KOPT-K1 (cell line): ENCODE results near the gene NUDT3.
"Not testable (repeated sequence)": the region's sequence is repeated elsewhere in the genome, so short reads cannot be mapped to it uniquely, and the experiment has no call there.

Experiments
- H3K27ac ChIP-seq: fragments of 200-600 bp; sonication (generic); 2 replicates; pipeline ENCODE4 v1.5.1; 2016; ENCODE audit warnings: antibody characterized with exemption, mild to moderate bottlenecking, low read depth, low read length; ENCODE audit not compliant: poor library complexity, severe bottlenecking
- H3K36me3 ChIP-seq: fragments of 200-600 bp; sonication (generic); 2 replicates; pipeline ENCODE4 v1.5.1; 2017; ENCODE audit warnings: antibody characterized with exemption, mild to moderate bottlenecking, low read length, moderate library complexity; ENCODE audit not compliant: insufficient read depth
- H3K9me3 ChIP-seq: fragments of 200-600 bp; sonication (generic); 2 replicates; pipeline ENCODE4 v1.5.1; 2017; ENCODE audit warnings: antibody characterized with exemption, low read length, mild to moderate bottlenecking; ENCODE audit not compliant: insufficient read depth, poor library complexity, severe bottlenecking

Gene NUDT3

DNA sequence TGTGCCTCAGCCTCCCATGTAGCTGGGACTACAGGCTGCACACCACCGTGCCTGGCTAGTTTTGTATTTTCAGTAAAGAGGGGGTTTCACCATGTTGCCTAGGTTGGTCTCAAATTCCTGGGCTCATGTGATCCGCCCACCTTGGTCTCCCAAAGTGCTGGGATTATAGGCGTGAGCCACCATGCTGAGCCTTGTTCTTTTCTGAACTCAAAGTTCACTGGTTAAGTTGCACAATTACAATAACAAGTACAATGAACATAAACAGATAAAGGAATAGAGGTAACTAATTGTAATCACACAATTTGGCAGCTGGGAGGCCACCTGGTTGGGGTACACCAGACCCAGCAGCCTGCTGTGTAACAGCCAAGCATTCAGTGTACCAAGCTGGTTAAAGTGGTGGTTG, 6.7 kb downstream of the NUDT3 start:
- H3K36me3 ChIP-seq: no peaks in the 10 kb centered on the region; the same call in 1 of the 2 replicates
- no peaks in the 10 kb centered on the region for H3K9me3 ChIP-seq
- H3K27ac ChIP-seq: no peak overlapping the region

DNA sequence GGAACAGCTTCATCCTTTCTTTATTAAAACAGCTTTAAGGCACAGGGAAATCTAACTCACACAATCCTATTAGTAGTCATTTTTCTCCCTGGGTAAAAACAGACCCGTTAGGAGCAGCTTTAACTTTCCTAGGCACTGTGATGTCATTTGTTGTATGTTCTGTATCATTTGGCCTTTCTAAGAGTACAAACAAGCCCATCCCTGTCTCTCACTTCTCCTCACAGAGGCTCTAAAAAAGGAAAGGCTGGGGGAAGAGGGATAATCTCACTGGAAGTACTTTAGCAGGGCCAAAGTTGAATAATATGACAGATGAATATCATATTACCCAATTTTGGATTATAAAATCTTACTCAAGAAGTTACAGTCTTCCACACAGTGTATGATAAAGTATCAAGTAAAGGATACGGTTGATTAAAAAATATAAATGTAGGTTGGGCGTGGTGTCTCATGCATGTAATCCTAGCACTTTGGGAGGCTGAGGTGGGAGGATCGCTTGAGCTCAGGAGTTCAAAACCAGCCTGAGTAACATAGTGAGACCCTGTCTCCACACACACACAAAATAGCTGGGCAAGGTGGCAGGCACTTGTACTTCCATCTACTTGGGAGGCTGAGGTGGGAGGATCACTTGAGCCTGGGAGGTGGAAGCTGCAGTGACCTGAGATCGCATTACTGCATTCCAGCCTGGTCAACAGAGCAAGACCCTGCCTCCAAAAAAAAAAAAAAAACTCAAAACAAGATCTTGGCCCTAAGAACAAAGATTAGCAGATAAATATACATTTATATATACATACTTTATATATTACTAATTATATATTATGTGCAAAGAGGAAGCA, 7.9 kb downstream of the NUDT3 start:
- Histone ChIP-seq H3K9me3 (no peaks in the 10 kb centered on the region), H3K27ac (no peak overlapping the region), H3K36me3 (no peaks in the 10 kb centered on the region; the same call in 1 of the 2 replicates)

DNA sequence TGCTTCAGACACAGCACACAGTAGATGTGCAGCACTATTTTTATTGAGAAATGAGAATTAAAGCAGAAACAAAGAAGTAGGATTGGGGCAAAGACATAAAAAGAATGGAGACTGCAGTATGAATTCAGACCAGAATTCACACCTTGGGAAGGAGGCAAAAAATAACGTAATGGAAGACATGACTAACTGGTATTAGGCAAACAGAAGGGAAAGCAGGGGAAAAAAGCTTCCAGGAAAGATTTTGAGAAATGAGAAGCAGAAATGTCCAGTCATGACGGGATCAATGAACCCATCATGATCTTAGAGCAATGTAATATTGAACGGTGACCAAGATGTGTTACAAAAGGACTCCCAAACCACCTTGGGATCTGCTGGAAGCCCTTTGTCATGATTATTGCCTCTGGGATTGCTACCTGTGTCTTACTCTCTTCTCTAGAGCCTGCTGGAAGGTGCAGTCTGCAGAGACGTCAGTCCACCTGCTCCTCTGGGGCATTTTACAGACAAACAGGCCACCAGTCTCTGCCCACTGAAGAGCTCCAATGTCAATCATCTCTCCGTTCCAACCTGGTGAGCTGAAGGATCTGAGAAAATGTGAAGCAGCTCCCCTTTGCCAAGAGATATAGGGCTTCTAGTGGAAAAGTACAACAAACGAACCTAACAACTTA, 8.7 kb downstream of the NUDT3 start:
- H3K27ac ChIP-seq: no peak overlapping the region
- no peaks in the 10 kb centered on the region; the same call in 1 of the 2 replicates for H3K36me3 ChIP-seq
- no peaks in the 10 kb centered on the region for H3K9me3 ChIP-seq

DNA sequence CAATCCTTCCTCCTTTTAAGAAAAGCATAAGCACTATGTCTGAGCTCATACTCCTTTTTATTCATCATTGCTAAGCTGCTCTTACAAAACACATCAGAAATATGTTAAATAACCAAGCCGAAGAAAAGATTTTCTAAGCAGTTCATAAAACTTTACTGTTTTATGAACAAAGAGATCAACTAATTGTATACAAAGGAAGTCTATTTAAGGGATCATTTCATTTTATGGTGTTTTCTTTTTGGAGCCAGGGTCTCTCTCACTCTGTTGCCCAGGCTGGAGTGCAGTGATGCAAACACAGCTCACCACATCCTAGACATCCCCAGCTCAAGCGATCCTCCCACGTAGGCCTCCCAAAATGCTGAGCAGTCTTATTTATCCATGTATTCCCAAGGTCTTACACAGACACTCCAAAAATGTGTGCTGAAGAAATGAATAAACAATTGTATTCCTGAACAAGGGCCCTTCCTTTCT, 9.3 kb downstream of the NUDT3 start:
- Histone ChIP-seq H3K36me3 (no peaks in the 10 kb centered on the region; the same call in 1 of the 2 replicates), H3K9me3 (no peaks in the 10 kb centered on the region), H3K27ac (no peak overlapping the region)

DNA sequence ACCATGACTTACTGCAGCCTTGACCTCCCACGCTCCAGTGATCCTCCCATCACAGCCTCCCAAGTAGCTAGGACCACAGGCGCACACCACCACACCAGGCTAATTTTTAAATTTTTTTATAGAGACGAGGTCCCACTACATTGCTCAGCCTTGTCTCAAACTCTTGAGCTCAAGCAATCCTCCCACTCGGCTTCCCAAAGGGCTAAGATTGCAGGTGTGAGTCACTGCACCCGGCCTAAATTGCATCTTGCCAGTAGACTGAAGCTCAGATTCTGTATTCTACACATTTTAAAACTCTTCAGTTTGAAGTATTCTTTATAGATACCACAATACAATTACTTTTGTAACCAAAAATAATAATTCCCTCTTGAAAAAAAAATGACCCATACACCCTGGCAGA, 11.4 kb downstream of the NUDT3 start:
- no peak overlapping the region for H3K27ac ChIP-seq
- H3K9me3 ChIP-seq: no peaks in the 10 kb centered on the region
- no peaks in the 10 kb centered on the region; the same call in 1 of the 2 replicates for H3K36me3 ChIP-seq

DNA sequence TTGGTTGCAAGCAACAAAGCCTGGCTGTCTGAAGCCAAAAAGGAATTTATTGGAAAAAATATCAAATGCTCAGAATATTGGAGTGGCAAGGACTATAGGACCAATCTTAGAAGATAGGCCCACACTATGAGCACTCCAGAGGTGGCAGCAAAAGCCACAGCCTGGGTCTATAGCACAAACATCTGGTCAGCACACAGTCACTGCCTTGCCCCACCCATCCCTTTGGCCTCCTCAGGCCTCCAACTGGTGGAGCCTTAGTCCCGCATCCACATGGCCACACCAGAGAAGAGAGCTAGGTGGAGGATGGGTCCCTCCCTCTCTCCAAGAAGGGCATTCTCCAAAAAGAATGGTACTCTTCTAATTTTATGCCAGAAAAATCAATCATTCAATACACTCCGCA, 14.0 kb downstream of the NUDT3 start:
- Histone ChIP-seq H3K36me3 (no peaks in the 10 kb centered on the region; the same call in 1 of the 2 replicates), H3K27ac (no peak overlapping the region), H3K9me3 (no peaks in the 10 kb centered on the region)

DNA sequence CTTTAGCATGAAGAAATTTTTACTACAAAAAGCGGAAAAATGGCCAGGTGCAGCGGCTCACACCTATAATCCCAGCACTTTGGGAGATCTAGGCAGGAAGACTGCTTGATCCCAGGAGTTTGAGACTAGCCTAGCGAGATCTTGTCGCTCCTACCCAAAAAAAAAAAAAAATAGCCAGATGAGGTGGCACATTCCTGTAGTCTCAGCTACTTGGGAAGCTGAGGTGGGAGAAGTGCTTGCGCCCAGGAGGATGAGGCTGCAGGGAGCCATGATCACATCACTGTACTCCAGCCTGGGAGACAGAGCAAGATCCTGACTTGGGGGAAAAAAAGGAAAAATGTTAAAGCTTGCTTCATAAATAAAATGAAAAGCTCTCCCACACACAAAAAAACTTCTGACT, 14.5 kb downstream of the NUDT3 start:
- H3K27ac ChIP-seq: no peak overlapping the region

DNA sequence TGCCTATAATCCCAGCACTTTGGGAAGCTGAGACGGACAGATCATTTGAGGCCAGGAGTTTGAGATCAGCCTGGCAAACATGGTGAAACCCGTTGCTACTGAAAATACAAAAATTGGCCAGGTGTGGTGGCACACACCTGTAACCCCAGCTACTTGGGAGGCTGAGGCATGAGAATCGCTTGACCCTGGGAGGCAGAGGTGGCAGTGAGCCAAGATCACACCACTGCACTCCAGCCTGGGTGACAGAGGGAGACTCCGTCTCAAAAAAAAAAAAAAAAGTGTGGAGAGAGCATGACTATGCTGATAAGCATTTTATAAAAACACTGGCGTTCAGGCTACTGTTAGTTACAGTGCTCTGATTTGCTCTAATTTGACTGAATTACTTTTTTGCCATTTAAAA, 14.9 kb downstream of the NUDT3 start:
- not testable (repeated sequence) for H3K36me3 ChIP-seq, H3K9me3 ChIP-seq, H3K27ac ChIP-seq

More for the DNA sequence above, 14.5 kb downstream of the NUDT3 start:
- Histone ChIP-seq H3K36me3 (no peaks in the 10 kb centered on the region; the same call in 1 of the 2 replicates), H3K9me3 (no peaks in the 10 kb centered on the region)

DNA sequence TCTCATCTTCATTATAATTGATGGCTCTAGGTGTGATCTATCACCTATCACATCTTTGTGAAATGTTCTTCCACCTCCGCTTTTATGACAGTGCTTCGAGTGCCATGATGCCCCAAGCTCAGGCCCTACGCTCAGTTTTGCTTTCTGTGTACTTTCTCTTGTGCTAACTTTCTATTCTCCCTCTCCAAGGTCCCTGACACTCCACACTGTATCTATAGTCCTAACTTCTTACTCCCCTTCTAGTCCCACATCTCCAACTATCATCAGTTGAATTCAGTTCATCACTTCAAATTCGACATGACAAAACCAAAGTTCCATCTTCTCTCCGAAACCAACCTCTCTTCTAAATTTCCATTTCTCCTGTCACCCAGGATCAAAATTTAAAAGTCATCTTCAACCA, 16.6 kb downstream of the NUDT3 start:
- no peaks in the 10 kb centered on the region; the same call in 1 of the 2 replicates for H3K36me3 ChIP-seq
- no peak overlapping the region for H3K27ac ChIP-seq
- H3K9me3 ChIP-seq: no peaks in the 10 kb centered on the region

DNA sequence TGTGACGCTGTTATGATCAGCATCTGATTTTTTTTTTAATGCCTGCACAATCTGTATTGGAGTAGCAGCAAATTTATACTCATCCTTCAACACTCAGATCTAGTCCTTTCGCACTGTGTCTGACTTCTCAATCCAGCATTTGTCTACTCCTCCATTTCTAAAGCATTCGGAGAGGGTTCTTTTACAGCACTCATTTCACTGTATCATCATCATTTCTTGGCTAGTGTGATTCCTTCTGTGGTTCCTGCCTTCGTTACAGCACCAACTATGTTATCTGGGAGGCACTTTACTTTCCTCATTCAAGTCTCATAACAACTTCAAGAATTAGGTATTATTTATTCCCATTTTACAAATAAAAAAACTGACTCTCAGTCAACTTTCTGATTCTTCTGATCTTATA, 18.0 kb downstream of the NUDT3 start:
- Histone ChIP-seq H3K36me3 (no peaks in the 10 kb centered on the region), H3K27ac (no peak overlapping the region), H3K9me3 (no peaks in the 10 kb centered on the region)

DNA sequence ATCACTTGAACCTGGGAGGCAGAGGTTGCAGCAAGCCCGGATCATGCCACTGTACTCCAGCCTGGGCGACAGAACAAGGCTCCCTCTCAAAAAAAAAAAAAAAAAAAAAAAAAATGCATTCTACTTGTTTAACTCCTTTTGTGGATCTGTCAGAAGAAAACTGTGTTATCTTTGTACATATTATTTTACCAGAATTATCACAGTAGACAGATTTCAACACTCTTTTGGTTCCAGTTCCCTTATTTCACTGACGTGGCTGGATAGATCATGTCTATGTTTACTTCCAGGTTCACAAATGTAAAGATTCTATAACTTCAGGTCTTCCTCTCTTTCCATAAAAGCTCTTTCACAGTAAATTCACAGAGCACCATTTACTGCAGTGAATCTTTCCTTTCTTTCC, 18.4 kb downstream of the NUDT3 start:
- Histone ChIP-seq H3K36me3 (no peaks in the 10 kb centered on the region), H3K9me3 (no peaks in the 10 kb centered on the region), H3K27ac (no peak overlapping the region)

DNA sequence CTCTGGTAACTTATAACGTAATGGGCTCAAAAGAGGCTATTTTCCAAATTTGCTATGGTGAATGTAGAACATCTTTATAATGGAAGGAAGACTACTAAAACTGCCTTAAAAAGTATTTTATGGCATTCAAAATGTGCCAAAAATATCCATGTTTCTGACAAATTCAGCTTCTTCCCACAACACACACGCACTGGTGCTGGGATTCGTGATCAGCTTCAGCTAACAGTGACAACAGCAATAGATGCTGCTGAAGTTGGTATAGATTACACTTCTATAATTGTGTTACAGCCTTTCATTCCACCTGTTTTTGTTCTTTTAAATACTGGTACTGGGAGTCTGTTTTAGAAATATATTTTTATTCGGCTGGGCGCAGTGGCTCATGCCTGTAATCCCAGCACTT, 19.0 kb downstream of the NUDT3 start:
- Histone ChIP-seq H3K9me3 (no peaks in the 10 kb centered on the region), H3K27ac (no peak overlapping the region), H3K36me3 (no peaks in the 10 kb centered on the region)

DNA sequence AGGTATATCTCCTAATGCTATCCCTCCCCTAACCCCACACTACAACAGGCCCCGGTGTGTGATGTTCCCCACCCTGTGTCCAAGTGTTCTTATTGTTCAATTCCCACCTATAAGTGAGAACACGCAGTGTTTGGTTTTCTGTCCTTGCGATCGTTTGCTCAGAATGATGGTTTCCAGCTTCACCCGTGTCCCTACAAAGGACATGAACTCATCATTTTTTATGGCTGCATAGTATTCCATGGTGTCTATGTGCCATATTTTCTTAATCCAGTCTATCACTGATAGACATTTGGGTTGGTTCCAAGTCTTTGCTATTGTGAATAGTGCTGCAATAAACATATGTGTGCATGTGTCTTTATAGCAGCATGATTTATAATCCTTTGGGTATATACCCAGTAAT, 20.6 kb downstream of the NUDT3 start:
- not testable (repeated sequence) for H3K9me3 ChIP-seq, H3K36me3 ChIP-seq, H3K27ac ChIP-seq

DNA sequence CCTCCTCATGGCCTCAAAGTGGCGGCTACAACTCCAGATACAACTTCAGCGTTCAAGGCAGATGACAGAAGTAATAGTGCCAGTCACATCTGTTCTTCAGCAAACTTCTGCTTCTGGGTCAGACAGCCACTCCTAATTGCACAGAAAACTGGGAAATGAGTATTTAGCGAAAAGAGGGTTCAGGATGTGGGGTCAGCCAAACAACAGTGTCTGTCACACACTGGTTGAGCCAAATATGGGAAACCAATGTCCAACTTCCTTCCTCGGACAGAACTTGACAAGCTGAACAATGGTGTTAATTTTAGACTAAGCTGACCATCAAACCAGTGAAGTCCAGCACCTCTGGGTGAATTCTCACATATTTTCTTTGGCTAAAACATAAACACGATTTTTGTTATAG, 22.1 kb downstream of the NUDT3 start:
- H3K36me3 ChIP-seq: no peaks in the 10 kb centered on the region
- no peak overlapping the region for H3K27ac ChIP-seq
- no peaks in the 10 kb centered on the region for H3K9me3 ChIP-seq

DNA sequence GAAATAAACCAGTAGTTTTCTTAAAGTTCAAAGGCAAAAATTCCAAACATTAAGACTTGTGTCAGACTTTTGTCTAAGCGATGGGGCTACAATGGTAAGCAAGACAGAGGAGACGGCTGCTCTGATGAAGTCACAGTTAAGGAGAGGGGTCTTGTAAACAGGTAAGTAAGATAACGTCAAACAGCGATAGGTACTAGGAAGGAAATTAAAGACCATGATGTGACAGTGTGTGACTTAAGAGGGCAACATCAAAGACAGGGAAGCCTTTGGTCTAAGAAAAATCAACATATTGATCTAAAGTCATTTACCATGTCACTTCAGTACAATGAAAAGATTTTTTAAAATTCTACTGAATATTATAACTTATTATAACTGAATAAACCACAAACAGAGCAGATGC, 23.1 kb downstream of the NUDT3 start:
- no peak overlapping the region for H3K27ac ChIP-seq
- no peaks in the 10 kb centered on the region for H3K9me3 ChIP-seq
- H3K36me3 ChIP-seq: no peaks in the 10 kb centered on the region

DNA sequence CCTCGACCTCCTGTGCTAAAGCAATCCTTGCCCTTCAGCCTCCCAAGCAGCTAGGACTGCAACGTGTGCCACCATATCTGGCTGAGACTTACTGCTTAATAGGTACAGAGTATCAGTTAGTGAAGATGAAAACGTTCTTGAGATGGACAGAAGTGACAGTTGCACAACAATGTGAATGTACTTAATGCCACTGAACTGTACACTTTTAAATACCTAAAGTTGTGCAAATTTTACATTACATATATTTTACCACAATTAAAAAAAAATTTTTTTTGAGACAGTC, 25.9 kb downstream of the NUDT3 start:
- no peaks in the 10 kb centered on the region for H3K9me3 ChIP-seq
- H3K27ac ChIP-seq: no peak overlapping the region
- no peaks in the 10 kb centered on the region for H3K36me3 ChIP-seq
